Small intestine (tissue), 7 donors: ENCODE data around the gene MEP1A. TPM values are rescaled to one million over a fixed set of nuclear protein-coding genes. Genes with fewer than 3 reads are reported as not detected.
"Not testable (repeated sequence)": the region's sequence is repeated elsewhere in the genome, so short reads cannot be mapped to it uniquely, and the experiment has no call there.

Source experiments
- DNase-seq, 2 donors: peaks; one replicate each; pipeline versions ENCODE4 v3.0.0 to v3.0.0-alpha.2; 2013
- FAIRE-seq: peaks from 2 replicates; lab custom pipeline; 2012; peaks lifted over from hg19 to GRCh38; lab: Jason Lieb, UNC
- H3K27ac ChIP-seq, 3 donors: one replicate each; pipeline ENCODE4 v1.5.1; 2013; ENCODE audit warnings: low read length in 2 of 3, mild to moderate bottlenecking in 2 of 3, control low read depth in 1 of 3, inconsistent platforms in 1 of 3, low read depth in 1 of 3, moderate library complexity in 1 of 3
- H3K27me3 ChIP-seq, 3 donors: one replicate each; pipeline ENCODE4 v1.6.1; 2013; ENCODE audit warnings: low read length in 3 of 3, inconsistent platforms in 1 of 3; ENCODE audit not compliant: control insufficient read depth in 3 of 3, insufficient read depth in 3 of 3
- H3K36me3 ChIP-seq, 3 donors: one replicate each; pipeline ENCODE4 v1.6.1; 2013; ENCODE audit warnings: low read length in 3 of 3, inconsistent platforms in 1 of 3, low read depth in 1 of 3, mild to moderate bottlenecking in 1 of 3, moderate library complexity in 1 of 3; ENCODE audit not compliant: control insufficient read depth in 3 of 3, insufficient read depth in 2 of 3
- H3K4me1 ChIP-seq, 3 donors: one replicate each; pipeline ENCODE4 v1.6.1; 2013; ENCODE audit warnings: low read length in 2 of 3, inconsistent platforms in 1 of 3, low read depth in 1 of 3, mild to moderate bottlenecking in 1 of 3, moderate library complexity in 1 of 3; ENCODE audit not compliant: control insufficient read depth in 3 of 3, insufficient read depth in 2 of 3
- H3K4me3 ChIP-seq, 3 donors: one replicate each; pipeline ENCODE4 v1.5.1; 2013; ENCODE audit warnings: low read length in 3 of 3, control low read depth in 1 of 3, inconsistent platforms in 1 of 3, low read depth in 1 of 3, mild to moderate bottlenecking in 1 of 3, moderate library complexity in 1 of 3
- H3K9me3 ChIP-seq, 2 donors: one replicate each; pipeline ENCODE4 v1.6.1; 2013; ENCODE audit warnings: low read depth in 1 of 2, low read length in 1 of 2; ENCODE audit not compliant: control insufficient read depth in 2 of 2, insufficient read depth in 1 of 2
- WGBS, 3 donors: extraction: QIAGEN DNeasy Blood & Tissue Kit; methylation state at CpG; one replicate each; pipeline ENCODE4 v1.1.7; 2013; 5-methylcytosine and 5-hydroxymethylcytosine counted together
- polyA plus RNA-seq, 4 donors: library from polyadenylated mRNA; stranded (reverse) in 3 of 4; unstranded in 1 of 4; fragments of 200-250 nt in 3 of 4; fragments of 120-200 nt in 1 of 4; gene quantifications; one replicate each; pipeline versions ENCODE4 v1.2.1 to v1.2.3, GENCODE V29; 2013
- donor health status: healthy with polysubstance abuse.
- donor health status: control.
- donor health status: control.
- donor health status: Bipolar disorder and iron deficiency.
- donor health status: healthy.

The MEP1A gene
- polyA plus RNA-seq, 4 donors = 73.9 to 739 (median 160) TPM

- FAIRE-seq (no peak), DNase-seq (peak; percentile 92 to 94)
- peaks cover 0 to 4% (median 0%) of the 10 kb centered on the region in 3 donors for H3K36me3 ChIP-seq
- H3K27ac ChIP-seq = peak overlapping the region in 1 of 3 donors; percentile 60
- H3K27me3 ChIP-seq = no peaks in the 10 kb centered on the region
- no peak overlapping the region for H3K4me3 ChIP-seq
- 4 to 8% (median 7%) methylated on average over 25 of the region's 25 CpGs for WGBS, 3 donors
- peaks cover 0 to 7% (median 0%) of the 10 kb centered on the region in 3 donors for H3K4me1 ChIP-seq
- H3K9me3 ChIP-seq = no peaks in the 10 kb centered on the region
Observed at GRCh38 chr6:46848684-46849360, 55.6 kb downstream of the MEP1A start.

GRCh38 chr6:46849361-46849690 lies 56.1 kb downstream of the MEP1A start:
- FAIRE-seq (no peak), DNase-seq (no peak)
- WGBS, 3 donors = 67 to 85% (median 68%) methylated on average over 5 of the region's 5 CpGs
- Histone ChIP-seq H3K36me3 (peaks cover 0 to 4% (median 0%) of the 10 kb centered on the region in 3 donors), H3K9me3 (no peaks in the 10 kb centered on the region), H3K27me3 (no peaks in the 10 kb centered on the region), H3K4me3 (no peak overlapping the region), H3K27ac (no peak overlapping the region), H3K4me1 (peaks cover 0 to 7% (median 0%) of the 10 kb centered on the region in 3 donors)

- Histone ChIP-seq H3K4me1 (peaks cover 0 to 7% (median 0%) of the 10 kb centered on the region in 3 donors), H3K27me3 (no peaks in the 10 kb centered on the region), H3K9me3 (no peaks in the 10 kb centered on the region), H3K27ac (no peak overlapping the region), H3K4me3 (no peak overlapping the region), H3K36me3 (peaks cover 0 to 3% (median 0%) of the 10 kb centered on the region in 3 donors)
- DNase-seq (no peak), FAIRE-seq (no peak)
- WGBS, 3 donors = 75 to 89% (median 85%) methylated on average over 2 of the region's 2 CpGs
Observed at GRCh38 chr6:46850792-46851191, 57.6 kb downstream of the MEP1A start.

GRCh38 chr6:46851576-46851975 lies 58.4 kb downstream of the MEP1A start:
- not testable (repeated sequence) for H3K4me3 ChIP-seq, DNase-seq, H3K4me1 ChIP-seq, H3K36me3 ChIP-seq, H3K27ac ChIP-seq, H3K27me3 ChIP-seq, FAIRE-seq, H3K9me3 ChIP-seq
- WGBS, 3 donors = 56 to 74% (median 64%) methylated on average over 3 to 4 of the region's 4 CpGs

- not testable (repeated sequence) for H3K4me3 ChIP-seq, H3K9me3 ChIP-seq, H3K27ac ChIP-seq, H3K4me1 ChIP-seq, H3K27me3 ChIP-seq, FAIRE-seq, H3K36me3 ChIP-seq
- 3 to 52% (median 9%) methylated on average over 1 of the region's 1 CpG for WGBS, 3 donors
- DNase-seq = peak; percentile 29 to 39
Observed at GRCh38 chr6:46855966-46856365, 62.8 kb downstream of the MEP1A start.

- 53 to 68% (median 58%) methylated on average over 2 of the region's 2 CpGs for WGBS, 3 donors
- H3K36me3 ChIP-seq = no peaks in the 10 kb centered on the region
- no peaks in the 10 kb centered on the region for H3K27me3 ChIP-seq
- FAIRE-seq = no peak
- DNase-seq = no peak
- H3K4me3 ChIP-seq = no peak overlapping the region
- no peaks in the 10 kb centered on the region for H3K4me1 ChIP-seq
- no peaks in the 10 kb centered on the region for H3K9me3 ChIP-seq
- no peak overlapping the region for H3K27ac ChIP-seq
Observed at GRCh38 chr6:46862381-46862780, 69.2 kb downstream of the MEP1A start.

GRCh38 chr6:46863791-46864190 lies 70.6 kb downstream of the MEP1A start:
- no peak for DNase-seq
- Histone ChIP-seq H3K27me3 (no peaks in the 10 kb centered on the region), H3K36me3 (no peaks in the 10 kb centered on the region), H3K4me3 (no peak overlapping the region), H3K9me3 (no peaks in the 10 kb centered on the region), H3K27ac (no peak overlapping the region), H3K4me1 (no peaks in the 10 kb centered on the region)
- WGBS, 3 donors = 68 to 74% (median 74%) methylated on average over 3 of the region's 3 CpGs
- FAIRE-seq = no peak

- Histone ChIP-seq H3K27me3 (no peaks in the 10 kb centered on the region), H3K9me3 (no peaks in the 10 kb centered on the region), H3K4me1 (no peaks in the 10 kb centered on the region), H3K36me3 (no peaks in the 10 kb centered on the region), H3K4me3 (no peak overlapping the region), H3K27ac (no peak overlapping the region)
- 80 to 87% (median 87%) methylated on average over 2 of the region's 2 CpGs for whole genome bisulfite sequencing, 3 donors
- no peak for FAIRE-seq
- no peak for DNase-seq
Observed at GRCh38 chr6:46865221-46865620, 72.0 kb downstream of the MEP1A start.

GRCh38 chr6:46867411-46867810 lies 74.2 kb downstream of the MEP1A start:
- no peak overlapping the region for H3K4me3 ChIP-seq
- no peak for FAIRE-seq
- H3K4me1 ChIP-seq = no peaks in the 10 kb centered on the region
- DNase-seq = no peak
- no peak overlapping the region for H3K27ac ChIP-seq
- no peaks in the 10 kb centered on the region for H3K36me3 ChIP-seq
- peaks cover 0 to 2% (median 0%) of the 10 kb centered on the region in 3 donors for H3K27me3 ChIP-seq
- WGBS, 3 donors = 80 to 86% (median 86%) methylated on average over 5 of the region's 5 CpGs
- no peaks in the 10 kb centered on the region for H3K9me3 ChIP-seq
